Lower lobe of right lung (tissue), 2 donors: ENCODE measurements around the gene PRIM1. TPM values are rescaled to one million over a fixed set of nuclear protein-coding genes. Genes with fewer than 3 reads are reported as not detected.
"Not testable (repeated sequence)": the region's sequence is repeated elsewhere in the genome, so short reads cannot be mapped to it uniquely, and the experiment has no call there.

Experiments
- ATAC-seq, 2 donors: fragments of 200-7000 bp; cut with Tn5 transposase; one replicate each; pipeline ENCODE4 v1.9.1; 2020 to 2022; ENCODE audit warnings: mild to moderate bottlenecking in 2 of 2, moderate library complexity in 2 of 2
- DNase-seq: peaks from one replicate; pipeline ENCODE4 v3.0.0-alpha.2; 2020
- H3K27ac ChIP-seq: fragments of 200-600 bp; one replicate; pipeline ENCODE4 v1.8.0; 2022
- H3K27me3 ChIP-seq: fragments of 200-600 bp; one replicate; pipeline ENCODE4 v1.8.0; 2022; ENCODE audit warnings: low read depth
- H3K36me3 ChIP-seq: fragments of 200-600 bp; one replicate; pipeline ENCODE4 v1.8.0; 2022; ENCODE audit warnings: mild to moderate bottlenecking
- H3K4me1 ChIP-seq: fragments of 200-600 bp; one replicate; pipeline ENCODE4 v1.8.0; 2022
- H3K4me3 ChIP-seq: fragments of 200-600 bp; one replicate; pipeline ENCODE4 v1.8.0; 2022; ENCODE audit warnings: mild to moderate bottlenecking
- H3K9me3 ChIP-seq: fragments of 200-600 bp; one replicate; pipeline ENCODE4 v1.8.0; 2022
- CTCF ChIP-seq: fragments of 200-600 bp; IDR thresholded peaks from one replicate; pipeline ENCODE4 v1.8.0; 2022; ENCODE audit warnings: antibody characterized with exemption, mild to moderate bottlenecking
- intact Hi-C: fragments of 100-400 bp; cut with DNase I; formaldehyde crosslinking; loops from one replicate; pipeline ENCODE4 v1.11.0; 2022
- total RNA-seq: library from RNA; stranded (reverse); fragmentation: NEBNext Ultra II Directional; extraction: Animal tissue kit (Norgen Biotek cat#: 25700); gene quantifications from one replicate; pipeline ENCODE4 v1.2.1, GENCODE V29; 2021
- donor health status: DM: no; HTN: yes; CAD: no; lungs with severe emphysema.

PRIM1 gene
- total RNA-seq, 1 donor from 2014 or later: 7.7 TPM

GRCh38 chr12:56728139-56728861 lies 23.8 kb downstream of the PRIM1 start:
- intact Hi-C loops: no loop called here

GRCh38 chr12:56726196-56726675 lies 25.9 kb downstream of the PRIM1 start:
- intact Hi-C loops: not testable (repeated sequence)
- H3K4me3 ChIP-seq: peak overlapping the region; percentile 87

More at GRCh38 chr12:56728139-56728861, 23.8 kb downstream of the PRIM1 start:
- DNase-seq: no peak
- peaks cover 19% of the 10 kb centered on the region for H3K36me3 ChIP-seq
- no peaks in the 10 kb centered on the region for H3K27me3 ChIP-seq
- no peak overlapping the region for H3K4me3 ChIP-seq
- TF ChIP-seq CTCF: no peak
- no peak overlapping the region for H3K27ac ChIP-seq
- no peaks in the 10 kb centered on the region for H3K9me3 ChIP-seq
- no peak for ATAC-seq
- H3K4me1 ChIP-seq: peaks cover 14% of the 10 kb centered on the region

GRCh38 chr12:56725723-56726102 lies 26.4 kb downstream of the PRIM1 start:
- Histone ChIP-seq H3K27ac (peak overlapping the region; percentile 92), H3K4me1 (peaks cover 40% of the 10 kb centered on the region), H3K9me3 (no peaks in the 10 kb centered on the region), H3K36me3 (peaks cover 18% of the 10 kb centered on the region), H3K4me3 (peak overlapping the region; percentile 87), H3K27me3 (no peaks in the 10 kb centered on the region)
- intact Hi-C loops: no loop called here
- ATAC-seq (no peak), DNase-seq (no peak)
- TF ChIP-seq CTCF: no peak

More at GRCh38 chr12:56726196-56726675, 25.9 kb downstream of the PRIM1 start:
- Histone ChIP-seq H3K36me3 (peaks cover 18% of the 10 kb centered on the region), H3K4me1 (peaks cover 35% of the 10 kb centered on the region), H3K27ac (peak overlapping the region; percentile 92)
- H3K27me3 ChIP-seq, ATAC-seq, DNase-seq, H3K9me3 ChIP-seq: not testable (repeated sequence)

GRCh38 chr12:56724972-56725722 lies 27.0 kb downstream of the PRIM1 start, which contains the start of gene NACA:
Gene NACA (minus strand): TSS chr12:56725299. CDS start chr12:56724521, 778 bp downstream.
- TF ChIP-seq CTCF: no peak
- Histone ChIP-seq H3K4me3 (peak within 1 kb of the TSS; percentile 87), H3K9me3 (no peaks in the 10 kb centered on the region), H3K27ac (peak within 1 kb of the TSS; percentile 92), H3K27me3 (no peaks in the 10 kb centered on the region), H3K36me3 (peaks cover 23% of the 10 kb centered on the region), H3K4me1 (peaks cover 46% of the 10 kb centered on the region)
- peak; percentile 100 for DNase-seq
- intact Hi-C loops: no loop called here
- peak; percentile 97 to 98 for ATAC-seq

GRCh38 chr12:56724701-56724971 lies 27.5 kb downstream of the PRIM1 start:
- H3K36me3 ChIP-seq: peaks cover 28% of the 10 kb centered on the region
- no peak for TF ChIP-seq CTCF
- peak; percentile 1 to 36 for ATAC-seq
- DNase-seq: no peak
- peak overlapping the region; percentile 87 for H3K4me3 ChIP-seq
- H3K9me3 ChIP-seq: no peaks in the 10 kb centered on the region
- H3K27ac ChIP-seq: peak overlapping the region; percentile 92
- H3K4me1 ChIP-seq: peaks cover 51% of the 10 kb centered on the region
- no peaks in the 10 kb centered on the region for H3K27me3 ChIP-seq
- intact Hi-C loops: no loop called here
